Stimulated activated CD8-positive, alpha-beta memory T cell treated with anti-CD3 and anti-CD28 coated beads, Interleukin-15, amount 100 ng/mL, for 48 hours (primary cell): Measurements from ENCODE around the gene THAP4.
"Not testable (repeated sequence)": the region's sequence is repeated elsewhere in the genome, so short reads cannot be mapped to it uniquely, and the experiment has no call there.

ENCODE experiments used
- DNase-seq, 2 donors: peaks; one replicate each; pipeline ENCODE4 v3.0.0-alpha.2; 2020; ENCODE audit warnings: low read depth in 2 of 2

Gene THAP4

GRCh38 chr2:241612156-241613016, 24.6 kb downstream of the THAP4 start:
- no peak for DNase-seq

- no peak for DNase-seq
Observed at GRCh38 chr2:241611062-241611461, 25.9 kb downstream of the THAP4 start.

GRCh38 chr2:241609859-241610793, 26.8 kb downstream of the THAP4 start:
- DNase-seq: peak; percentile 90 to 91

GRCh38 chr2:241608881-241609280, 28.1 kb downstream of the THAP4 start:
- DNase-seq: peak in 1 of 2 donors; percentile 1

GRCh38 chr2:241607162-241607885, 29.6 kb downstream of the THAP4 start:
- DNase-seq: no peak

- no peak for DNase-seq
Observed at GRCh38 chr2:241606186-241606585, 30.8 kb downstream of the THAP4 start.

- DNase-seq: no peak
Observed at GRCh38 chr2:241603686-241604085, 33.3 kb downstream of the THAP4 start.

GRCh38 chr2:241602720-241603119, 34.2 kb downstream of the THAP4 start:
- no peak for DNase-seq

- no peak for DNase-seq
Observed at GRCh38 chr2:241601841-241602240, 35.1 kb downstream of the THAP4 start.

- no peak for DNase-seq
Observed at GRCh38 chr2:241599615-241600014, 37.3 kb downstream of the THAP4 start.

GRCh38 chr2:241598487-241598886, 38.5 kb downstream of the THAP4 start:
- DNase-seq: no peak

GRCh38 chr2:241598061-241598460, 38.9 kb downstream of the THAP4 start:
- no peak for DNase-seq

GRCh38 chr2:241597561-241597960, 39.4 kb downstream of the THAP4 start:
- DNase-seq: no peak

- no peak for DNase-seq
Observed at GRCh38 chr2:241595600-241596140, 41.3 kb downstream of the THAP4 start.

- DNase-seq: no peak
Observed at GRCh38 chr2:241593271-241593670, 43.7 kb downstream of the THAP4 start.

GRCh38 chr2:241592126-241592845, 44.7 kb downstream of the THAP4 start:
- DNase-seq: no peak

- not testable (repeated sequence) for DNase-seq
Observed at GRCh38 chr2:241590496-241591455, 46.2 kb downstream of the THAP4 start.

GRCh38 chr2:241589863-241590262, 47.1 kb downstream of the THAP4 start:
- not testable (repeated sequence) for DNase-seq

GRCh38 chr2:241586564-241587264, 50.2 kb downstream of the THAP4 start:
- DNase-seq: no peak
